Measurements from ENCODE around the gene SCNN1G.
A peak's percentile ranks its signal among the peaks of the same experiment; 100 is the strongest.
"Not testable (repeated sequence)": the region's sequence is repeated elsewhere in the genome, so short reads cannot be mapped to it uniquely, and the experiment has no call there.

Gene SCNN1G

GRCh38 chr16:23209606-23210005 is 27.1 kb downstream of the SCNN1G start:
- DNase-seq, result no peak

GRCh38 chr16:23213831-23214230 is 31.3 kb downstream of the SCNN1G start:
- no peak for DNase-seq

GRCh38 chr16:23214796-23215195 is 32.3 kb downstream of the SCNN1G start:
- no peak for DNase-seq

- DNase-seq, result no peak
Measured at GRCh38 chr16:23215435-23215834, 32.9 kb downstream of the SCNN1G start.

- no peak for DNase-seq
Measured at GRCh38 chr16:23216658-23217246, 34.2 kb downstream of the SCNN1G start.

- DNase-seq, result no peak
Measured at GRCh38 chr16:23217646-23218045, 35.1 kb downstream of the SCNN1G start.

- DNase-seq, result no peak
Measured at GRCh38 chr16:23222929-23223328, 40.4 kb downstream of the SCNN1G start.

- DNase-seq, result no peak
Measured at GRCh38 chr16:23223368-23223767, 40.8 kb downstream of the SCNN1G start.

- DNase-seq, result no peak
Measured at GRCh38 chr16:23225109-23225508, 42.6 kb downstream of the SCNN1G start.

- no peak for DNase-seq
Measured at GRCh38 chr16:23225634-23226033, 43.1 kb downstream of the SCNN1G start.

GRCh38 chr16:23227529-23227928 is 45.0 kb downstream of the SCNN1G start:
- DNase-seq, result no peak

GRCh38 chr16:23229714-23230113 is 47.2 kb downstream of the SCNN1G start:
- no peak for DNase-seq

GRCh38 chr16:23232806-23233205 is 50.3 kb downstream of the SCNN1G start:
- peak; percentile 7 for DNase-seq

- no peak for DNase-seq
Measured at GRCh38 chr16:23235176-23235575, 52.6 kb downstream of the SCNN1G start.

GRCh38 chr16:23236983-23237382 is 54.4 kb downstream of the SCNN1G start:
- DNase-seq, result no peak

GRCh38 chr16:23240994-23241393 is 58.4 kb downstream of the SCNN1G start:
- DNase-seq, result no peak

- no peak for DNase-seq
Measured at GRCh38 chr16:23244122-23244521, 61.6 kb downstream of the SCNN1G start.

GRCh38 chr16:23245268-23245667 is 62.7 kb downstream of the SCNN1G start:
- DNase-seq, result no peak

GRCh38 chr16:23248261-23249194 is 66.0 kb downstream of the SCNN1G start:
- no peak for DNase-seq

GRCh38 chr16:23249830-23250229 is 67.3 kb downstream of the SCNN1G start:
- DNase-seq, result no peak

GRCh38 chr16:23252310-23252709 is 69.8 kb downstream of the SCNN1G start:
- no peak for DNase-seq

GRCh38 chr16:23253650-23254049 is 71.1 kb downstream of the SCNN1G start:
- not testable (repeated sequence) for DNase-seq

- DNase-seq, result no peak
Measured at GRCh38 chr16:23254338-23254737, 71.8 kb downstream of the SCNN1G start.

- no peak for DNase-seq
Measured at GRCh38 chr16:23255000-23255399, 72.5 kb downstream of the SCNN1G start.
